ENCODE measurements around the gene FBXL4. TPM values are rescaled to one million over a fixed set of nuclear protein-coding genes. Genes with fewer than 3 reads are reported as not detected.

Gene FBXL4
- total RNA-seq, 4 donors from 2014 or later: 14.7 to 18.4 (median 17.3) TPM

Other genes starting within 250 kb of the FBXL4 start
- gene POU3F2, start 113.4 kb downstream of the FBXL4 start, total RNA-seq: not detected

All from lower leg skin (tissue), 4 donors.